Measurements from ENCODE around the gene DMBT1. TPM values are rescaled to one million over a fixed set of nuclear protein-coding genes. Genes with fewer than 3 reads are reported as not detected.

Gene DMBT1
- total and polyA plus RNA-seq, 2 of the 4 experiments (the other 2 are of a cell fraction) = under 0.01 TPM; not detected in 1

DNA sequence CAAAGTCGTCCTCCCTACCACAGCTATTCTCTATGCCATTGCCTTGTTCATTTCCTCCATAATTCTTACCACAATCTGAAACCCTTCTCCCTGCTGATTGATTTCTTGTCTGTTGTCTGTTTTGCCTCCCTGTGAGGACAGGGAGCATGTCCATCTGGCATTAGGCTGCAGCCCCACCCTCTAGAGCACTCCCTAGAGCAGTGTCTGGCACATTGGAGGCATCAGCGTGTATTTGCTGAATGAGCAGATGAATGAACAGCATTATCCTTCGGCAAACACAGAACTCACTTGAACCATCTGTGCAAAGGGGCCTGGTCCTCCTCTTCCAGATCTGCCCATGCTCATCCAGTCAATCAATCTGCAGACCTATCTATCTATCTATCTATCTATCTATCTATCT is 5.1 kb upstream of the DMBT1 start:
- Histone ChIP-seq H2AK9ac (replicated peaks; ENCODE audit: low read depth, low read length, poor library complexity) (no peak overlapping the region), H3K18ac (ENCODE audit: low read depth, low read length) (no peak overlapping the region), H3K79me1 (ENCODE audit: low read depth in 1 of 2, low read length in 2 of 2) (no peaks in the 10 kb centered on the region), H3K4me2 (ENCODE audit: low read depth, low read length) (no peak overlapping the region), H3K9me1 (ENCODE audit: insufficient read depth, low read length) (no peaks in the 10 kb centered on the region), H3K14ac (replicated peaks; ENCODE audit: low read depth, low read length) (no peak overlapping the region), H2BK120ac (ENCODE audit: low read depth, low read length) (no peak overlapping the region), H4K91ac (ENCODE audit: insufficient read depth, low read depth, low read length) (no peak overlapping the region), H2AK5ac (ENCODE audit: low read depth, low read length) (no peak overlapping the region), H2BK15ac (ENCODE audit: low read depth, low read length) (no peak overlapping the region), H3K4ac (ENCODE audit: low read depth, low read length) (no peak overlapping the region), H4K20me1 (ENCODE audit: insufficient read depth, low read length) (no peaks in the 10 kb centered on the region), H4K5ac (ENCODE audit: low read depth, low read length) (no peak overlapping the region), H2BK5ac (ENCODE audit: low read depth, low read length, poor library complexity, severe bottlenecking) (no peak overlapping the region), H3K56ac (ENCODE audit: extremely low read depth, insufficient read depth, low read length) (no peak overlapping the region), H3K9ac (ENCODE audit: low read depth, low read length) (no peak overlapping the region), H3K27ac (ENCODE audit: insufficient read depth, low read length) (no peak overlapping the region), H3K23ac (ENCODE audit: low read depth, low read length) (no peak overlapping the region), H2AFZ (replicated peaks; ENCODE audit: low read length, poor library complexity) (no peak overlapping the region), H4K8ac (ENCODE audit: low read depth in 2 of 2, low read length in 2 of 2) (no peak overlapping the region), H3K4me1 (ENCODE audit: control insufficient read depth, insufficient read depth, low read length) (no peaks in the 10 kb centered on the region), H3K9me3 (ENCODE audit: control insufficient read depth, insufficient read depth, low read length) (no peaks in the 10 kb centered on the region), H3K4me3 (ENCODE audit: insufficient read depth, low read depth, low read length) (no peak overlapping the region), H3K27me3 (ENCODE audit: control insufficient read depth, insufficient read depth, low read length) (peaks cover 20% of the 10 kb centered on the region), H2BK20ac (ENCODE audit: low read depth, low read length) (no peak overlapping the region), H3K36me3 (ENCODE audit: control insufficient read depth, insufficient read depth, low read length) (no peaks in the 10 kb centered on the region)
- CTCF ChIA-PET = interaction anchor here (1.0 kb wide), 1 partner anchor 10 kb away, joined by 3 read pairs; no protein-coding TSS in a partner anchor
- dilution Hi-C loops (cut with HindIII; ENCODE audit: low sequenced_read_pairs, unreplicated experiment) = no loop called here
- in situ Hi-C loops (cut with MboI; ENCODE audit: low sequenced_read_pairs) = no loop called here
- BruUV-seq (replicated peaks) = no TSS peak
- no peak for ATAC-seq (ENCODE audit: low read depth)
- no peak for DNase-seq
- intact Hi-C loops (cut with micrococcal nuclease) = no loop called here
- no CpG with 5 or more reads among the region's 3 CpGs for WGBS, 2 experiments (ENCODE audit: extremely low coverage in 2 of 2, insufficient read length in 1 of 2)
- TF ChIP-seq, protein P1, sequence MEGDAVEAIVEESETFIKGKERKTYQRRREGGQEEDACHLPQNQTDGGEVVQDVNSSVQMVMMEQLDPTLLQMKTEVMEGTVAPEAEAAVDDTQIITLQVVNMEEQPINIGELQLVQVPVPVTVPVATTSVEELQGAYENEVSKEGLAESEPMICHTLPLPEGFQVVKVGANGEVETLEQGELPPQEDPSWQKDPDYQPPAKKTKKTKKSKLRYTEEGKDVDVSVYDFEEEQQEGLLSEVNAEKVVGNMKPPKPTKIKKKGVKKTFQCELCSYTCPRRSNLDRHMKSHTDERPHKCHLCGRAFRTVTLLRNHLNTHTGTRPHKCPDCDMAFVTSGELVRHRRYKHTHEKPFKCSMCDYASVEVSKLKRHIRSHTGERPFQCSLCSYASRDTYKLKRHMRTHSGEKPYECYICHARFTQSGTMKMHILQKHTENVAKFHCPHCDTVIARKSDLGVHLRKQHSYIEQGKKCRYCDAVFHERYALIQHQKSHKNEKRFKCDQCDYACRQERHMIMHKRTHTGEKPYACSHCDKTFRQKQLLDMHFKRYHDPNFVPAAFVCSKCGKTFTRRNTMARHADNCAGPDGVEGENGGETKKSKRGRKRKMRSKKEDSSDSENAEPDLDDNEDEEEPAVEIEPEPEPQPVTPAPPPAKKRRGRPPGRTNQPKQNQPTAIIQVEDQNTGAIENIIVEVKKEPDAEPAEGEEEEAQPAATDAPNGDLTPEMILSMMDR (conservative IDR thresholded peaks at IDR 0.05; ENCODE audit: low read depth, low read length) = no peak
- TF ChIP-seq RFX5 (IDR thresholded peaks at IDR 0.05; ENCODE audit: low read depth, low read length) = no peak
- TF ChIP-seq MXI1 (IDR thresholded peaks at IDR 0.05; ENCODE audit: borderline replicate concordance, low read depth, low read length) = no peak
- no peak for TF ChIP-seq CHD1 (IDR thresholded peaks at IDR 0.05; ENCODE audit: low read depth, low read length)
- no peak for TF ChIP-seq SMC3 (IDR thresholded peaks at IDR 0.05; ENCODE audit: low read depth, low read length)
- no peak for TF ChIP-seq MAZ (IDR thresholded peaks at IDR 0.05; ENCODE audit: borderline replicate concordance, low read depth, low read length)
- TF ChIP-seq NFE2L2 (IDR thresholded peaks at IDR 0.05; ENCODE audit: low read depth, low read length) = no peak
- no peak for TF ChIP-seq RCOR1 (IDR thresholded peaks at IDR 0.05; ENCODE audit: insufficient replicate concordance, low read length)
- POLR2A ChIA-PET (ENCODE audit: unreplicated experiment) = no interaction called here

Measured in IMR-90 (cell line).